Measurements from ENCODE around the gene IGSF21. TPM values are rescaled to one million over a fixed set of nuclear protein-coding genes. Genes with fewer than 3 reads are reported as not detected.

IGSF21 gene
- total RNA-seq, 1 experiment from 2014 or later, result 5.2 TPM

DNA sequence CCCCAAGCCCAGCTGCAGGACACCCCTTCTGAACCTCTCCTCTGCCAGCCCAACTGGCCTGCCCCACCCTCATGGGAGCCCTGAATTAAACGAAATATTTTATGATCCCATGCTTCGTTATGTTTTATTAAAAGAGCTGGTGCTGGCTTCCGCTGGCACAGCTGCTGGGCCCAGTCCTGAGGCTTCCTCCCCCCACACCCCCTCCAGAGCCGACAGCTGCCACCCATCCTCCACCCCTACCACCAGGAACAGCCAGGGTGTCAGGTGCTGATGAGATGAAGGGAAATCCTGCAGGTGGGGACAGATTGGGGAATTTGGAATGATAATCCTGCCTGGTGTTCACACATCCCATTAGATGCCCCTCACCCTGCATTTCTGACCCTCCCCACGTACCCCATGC is 19.0 kb downstream of the IGSF21 start:
- H3T11ph ChIP-seq (ENCODE audit: low read length), result no peak overlapping the region
- Mint-ChIP-seq H3K9me3 (no peaks in the 10 kb centered on the region), H3K27me3 (ENCODE audit: low read depth) (peaks cover 1% of the 10 kb centered on the region; the same call in 1 of the 2 replicates), H3K4me3 (no peak overlapping the region; a peak in 1 of 5 replicates), H3K27ac (no peak overlapping the region), H3K4me1 (peaks cover 26 to 27% of the 10 kb centered on the region in 2 experiments), H3K36me3 (ENCODE audit: insufficient read depth in 1 of 3, low read depth in 3 of 3) (no peaks in the 10 kb centered on the region; a peak in 3 of 7 replicates)
- H3K4ac ChIP-seq (ENCODE audit: low read depth, low read length), result no peak overlapping the region
- H3K4me1 ChIP-seq (ENCODE audit: insufficient read depth, low read length), result no peaks in the 10 kb centered on the region; the same call in 1 of the 2 replicates
- no peak for DNase-seq
- H3K79me2 ChIP-seq (ENCODE audit: insufficient read depth, low read length), result peaks cover 4% of the 10 kb centered on the region; the same call in 1 of the 2 replicates
- no peak overlapping the region for H4K5ac ChIP-seq (ENCODE audit: insufficient read length, low read depth, low read length)
- no peak overlapping the region for H3K18ac ChIP-seq (ENCODE audit: insufficient read length, low read depth, low read length)
- H2BK120ac ChIP-seq (ENCODE audit: low read depth, low read length, poor library complexity, severe bottlenecking), result no peak overlapping the region
- no peaks in the 10 kb centered on the region for H3K27me3 ChIP-seq (ENCODE audit: insufficient read depth, low read length)
- TF ChIP-seq, protein P1, sequence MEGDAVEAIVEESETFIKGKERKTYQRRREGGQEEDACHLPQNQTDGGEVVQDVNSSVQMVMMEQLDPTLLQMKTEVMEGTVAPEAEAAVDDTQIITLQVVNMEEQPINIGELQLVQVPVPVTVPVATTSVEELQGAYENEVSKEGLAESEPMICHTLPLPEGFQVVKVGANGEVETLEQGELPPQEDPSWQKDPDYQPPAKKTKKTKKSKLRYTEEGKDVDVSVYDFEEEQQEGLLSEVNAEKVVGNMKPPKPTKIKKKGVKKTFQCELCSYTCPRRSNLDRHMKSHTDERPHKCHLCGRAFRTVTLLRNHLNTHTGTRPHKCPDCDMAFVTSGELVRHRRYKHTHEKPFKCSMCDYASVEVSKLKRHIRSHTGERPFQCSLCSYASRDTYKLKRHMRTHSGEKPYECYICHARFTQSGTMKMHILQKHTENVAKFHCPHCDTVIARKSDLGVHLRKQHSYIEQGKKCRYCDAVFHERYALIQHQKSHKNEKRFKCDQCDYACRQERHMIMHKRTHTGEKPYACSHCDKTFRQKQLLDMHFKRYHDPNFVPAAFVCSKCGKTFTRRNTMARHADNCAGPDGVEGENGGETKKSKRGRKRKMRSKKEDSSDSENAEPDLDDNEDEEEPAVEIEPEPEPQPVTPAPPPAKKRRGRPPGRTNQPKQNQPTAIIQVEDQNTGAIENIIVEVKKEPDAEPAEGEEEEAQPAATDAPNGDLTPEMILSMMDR (conservative IDR thresholded peaks at IDR 0.05), result no peak
- no peak overlapping the region for H2BK20ac ChIP-seq (ENCODE audit: low read depth, low read length, poor library complexity, severe bottlenecking)
- H3K14ac ChIP-seq (ENCODE audit: insufficient read depth, low read length), result no peak overlapping the region
- no peak overlapping the region for H2BK12ac ChIP-seq (ENCODE audit: insufficient read length, low read depth, low read length)
- H3K56ac ChIP-seq (ENCODE audit: insufficient read length, low read depth, low read length), result no peak overlapping the region
- H3K23ac ChIP-seq (ENCODE audit: insufficient read length, low read depth, low read length), result no peak overlapping the region
- no peak overlapping the region for H4K8ac ChIP-seq (replicated peaks; ENCODE audit: insufficient read length, low read depth, low read length)
- H3K79me1 ChIP-seq (ENCODE audit: insufficient read depth, low read depth, low read length, poor library complexity, severe bottlenecking), result no peaks in the 10 kb centered on the region
- H2BK5ac ChIP-seq (ENCODE audit: insufficient read length, low read length), result no peak overlapping the region
- H3K23me2 ChIP-seq (ENCODE audit: insufficient read length, low read depth, low read length, poor library complexity, severe bottlenecking), result no peaks in the 10 kb centered on the region
- no peak overlapping the region for H3K4me2 ChIP-seq (ENCODE audit: insufficient read depth, insufficient read length, low read length)
- no CpG with 5 or more reads among the region's 5 CpGs for WGBS (ENCODE audit: extremely low coverage, insufficient read length, low lambda C conversion rate)
- no peak overlapping the region for H2AK5ac ChIP-seq (ENCODE audit: insufficient read length, low read length)
- H4K91ac ChIP-seq (ENCODE audit: insufficient read length, low read depth, low read length), result no peak overlapping the region
- H3K27ac ChIP-seq (ENCODE audit: insufficient read length, low read depth, low read length), result no peak overlapping the region
- H4K20me1 ChIP-seq (ENCODE audit: control insufficient read depth, insufficient read depth, insufficient read length), result no peaks in the 10 kb centered on the region
- no peak overlapping the region for H2AFZ ChIP-seq (ENCODE audit: low read length)
- H3K9ac ChIP-seq (ENCODE audit: extremely low read depth, insufficient read length, low read length), result no peak overlapping the region
- H3K9me3 ChIP-seq (ENCODE audit: control insufficient read depth, low read depth, low read length), result no peaks in the 10 kb centered on the region
- no peak overlapping the region for H2BK15ac ChIP-seq (ENCODE audit: low read depth, low read length)

Data from H9 (cell line).